Choroid plexus epithelial cell (primary cell): ENCODE measurements around the gene RGS7.

Experiments
- DNase-seq: peaks from one replicate; pipeline ENCODE4 v3.0.0-alpha.2; 2010; ENCODE audit warnings: low read depth
- H3K4me3 ChIP-seq: 2 replicates; pipeline ENCODE4 v1.5.1; 2011; ENCODE audit warnings: low read depth, mild to moderate bottlenecking, control low read depth, low read length, moderate library complexity
- CTCF ChIP-seq: conservative IDR thresholded peaks from 2 replicates; pipeline ENCODE4 v1.5.1; 2011; ENCODE audit warnings: low read depth, mild to moderate bottlenecking, control low read depth, inconsistent platforms, low read length, moderate library complexity

RGS7 gene

GRCh38 chr1:241077386-241078147, 279.4 kb downstream of the RGS7 start:
- no peak for DNase-seq
- TF ChIP-seq CTCF = no peak
- no peak overlapping the region for H3K4me3 ChIP-seq

- no peak for TF ChIP-seq CTCF
- no peak for DNase-seq
- no peak overlapping the region for H3K4me3 ChIP-seq
Measured at GRCh38 chr1:241074507-241074906, 282.5 kb downstream of the RGS7 start.

GRCh38 chr1:241068359-241068758, 288.6 kb downstream of the RGS7 start:
- H3K4me3 ChIP-seq = no peak overlapping the region
- no peak for TF ChIP-seq CTCF
- DNase-seq = no peak

GRCh38 chr1:241063276-241063675, 293.7 kb downstream of the RGS7 start:
- H3K4me3 ChIP-seq = no peak overlapping the region
- no peak for DNase-seq
- TF ChIP-seq CTCF = no peak

GRCh38 chr1:241061062-241061461, 295.9 kb downstream of the RGS7 start:
- no peak for TF ChIP-seq CTCF
- no peak for DNase-seq
- H3K4me3 ChIP-seq = no peak overlapping the region

GRCh38 chr1:241048622-241049021, 308.4 kb downstream of the RGS7 start:
- DNase-seq = no peak
- no peak for TF ChIP-seq CTCF

GRCh38 chr1:241045659-241046058, 311.3 kb downstream of the RGS7 start:
- DNase-seq = no peak
- TF ChIP-seq CTCF = no peak
- no peak overlapping the region for H3K4me3 ChIP-seq

More at GRCh38 chr1:241048622-241049021, 308.4 kb downstream of the RGS7 start:
- H3K4me3 ChIP-seq = no peak overlapping the region
